ENCODE data around the gene STYXL2. TPM values are rescaled to one million over a fixed set of nuclear protein-coding genes. Genes with fewer than 3 reads are reported as not detected.

Gene STYXL2
- total RNA-seq, 2 experiments from 2014 or later = not detected

- Histone ChIP-seq H3K4me3 (ENCODE audit: low read depth, low read length, poor library complexity, severe bottlenecking) (no peak overlapping the region), H3K27ac (ENCODE audit: low read depth, low read length, poor library complexity, severe bottlenecking) (no peak overlapping the region), H3K36me3 (ENCODE audit: insufficient read depth, low read length) (no peaks in the 10 kb centered on the region; the same call in 1 of the 2 replicates), H2AFZ (ENCODE audit: low read length) (peak overlapping the region; percentile 51), H3K4me2 (ENCODE audit: low read length) (no peak overlapping the region), H3K4me1 (ENCODE audit: insufficient read depth, low read length, poor library complexity, severe bottlenecking) (peaks cover 34% of the 10 kb centered on the region), H3K9me3 (ENCODE audit: low read length) (no peaks in the 10 kb centered on the region), H3K9me2 (ENCODE audit: insufficient read depth, low read length) (no peaks in the 10 kb centered on the region), H3K79me2 (ENCODE audit: insufficient read depth, low read depth, low read length) (no peaks in the 10 kb centered on the region), H4K20me1 (ENCODE audit: insufficient read depth, low read length) (no peaks in the 10 kb centered on the region)
- no TSS peak for BruUV-seq (replicated peaks)
- peak; percentile 20 for DNase-seq (ENCODE audit: low spot score)
- TF ChIP-seq, protein P1, sequence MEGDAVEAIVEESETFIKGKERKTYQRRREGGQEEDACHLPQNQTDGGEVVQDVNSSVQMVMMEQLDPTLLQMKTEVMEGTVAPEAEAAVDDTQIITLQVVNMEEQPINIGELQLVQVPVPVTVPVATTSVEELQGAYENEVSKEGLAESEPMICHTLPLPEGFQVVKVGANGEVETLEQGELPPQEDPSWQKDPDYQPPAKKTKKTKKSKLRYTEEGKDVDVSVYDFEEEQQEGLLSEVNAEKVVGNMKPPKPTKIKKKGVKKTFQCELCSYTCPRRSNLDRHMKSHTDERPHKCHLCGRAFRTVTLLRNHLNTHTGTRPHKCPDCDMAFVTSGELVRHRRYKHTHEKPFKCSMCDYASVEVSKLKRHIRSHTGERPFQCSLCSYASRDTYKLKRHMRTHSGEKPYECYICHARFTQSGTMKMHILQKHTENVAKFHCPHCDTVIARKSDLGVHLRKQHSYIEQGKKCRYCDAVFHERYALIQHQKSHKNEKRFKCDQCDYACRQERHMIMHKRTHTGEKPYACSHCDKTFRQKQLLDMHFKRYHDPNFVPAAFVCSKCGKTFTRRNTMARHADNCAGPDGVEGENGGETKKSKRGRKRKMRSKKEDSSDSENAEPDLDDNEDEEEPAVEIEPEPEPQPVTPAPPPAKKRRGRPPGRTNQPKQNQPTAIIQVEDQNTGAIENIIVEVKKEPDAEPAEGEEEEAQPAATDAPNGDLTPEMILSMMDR (conservative IDR thresholded peaks at IDR 0.05; ENCODE audit: low read length) = no peak
- TF ChIP-seq EZH2phosphoT487 (IDR thresholded peaks at IDR 0.05; ENCODE audit: borderline replicate concordance, low read depth, low read length) = no peak
- CTCF ChIA-PET (ENCODE audit: unreplicated experiment) = interaction anchor here (0.6 kb wide), 1 partner anchor 223 kb away, joined by 3 read pairs; no protein-coding TSS in a partner anchor
- intact Hi-C loops (cut with micrococcal nuclease; ENCODE audit: unreplicated experiment) = no loop called here
- POLR2A ChIA-PET = interaction anchor here (0.9 to 1.0 kb wide), 2 partner anchors 16 to 39 kb away, joined by 3 to 5 read pairs; no protein-coding TSS in a partner anchor
These were observed 15.2 kb downstream of the STYXL2 start for GRCh38 chr1:167109125-167109524.

GRCh38 chr1:167110586-167110985, 16.7 kb downstream of the STYXL2 start:
- POLR2A ChIA-PET = interaction anchor here (0.6 kb wide), 1 partner anchor 619 kb away, joined by 3 read pairs; no protein-coding TSS in a partner anchor

DNA sequence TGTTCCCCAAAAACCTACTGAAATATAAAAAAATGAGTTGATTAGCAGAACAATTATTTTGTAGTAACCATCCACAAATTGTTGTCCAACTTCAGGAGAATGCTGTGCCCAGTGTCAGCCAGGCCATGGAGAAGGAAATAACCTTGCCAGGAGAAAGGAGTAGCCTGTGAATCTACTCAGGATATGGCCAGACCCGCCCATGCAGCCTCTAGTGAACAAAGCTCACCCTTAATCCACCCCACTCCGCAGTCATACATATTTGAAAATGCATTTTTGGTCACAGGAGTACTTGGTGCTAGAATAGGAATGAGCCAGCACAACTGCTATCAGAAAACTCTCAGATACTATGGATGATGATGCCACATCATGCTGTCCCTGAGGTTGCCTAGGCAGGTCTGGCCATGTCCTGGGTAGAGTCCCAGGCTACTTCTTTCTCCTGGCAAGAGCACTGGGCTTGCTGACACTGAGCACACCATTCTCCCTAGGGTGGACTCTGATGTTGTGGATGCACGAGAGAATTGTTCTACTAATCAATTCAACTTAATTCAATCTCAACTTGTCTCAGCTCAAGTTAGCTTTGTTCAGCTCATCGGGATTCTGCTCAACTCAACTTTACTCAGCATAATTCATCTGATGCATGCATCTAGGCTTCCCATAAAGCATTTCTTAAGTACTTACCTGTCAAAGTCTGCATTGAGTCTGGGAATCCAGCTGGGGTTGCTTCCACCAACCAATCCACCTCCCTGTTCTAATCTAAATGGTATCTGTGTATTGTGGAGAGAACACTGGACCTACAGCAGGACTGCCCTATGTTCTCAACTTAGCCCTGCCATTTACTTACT, 18.2 kb downstream of the STYXL2 start:
- TF ChIP-seq EZH2phosphoT487 (IDR thresholded peaks at IDR 0.05; ENCODE audit: borderline replicate concordance, low read depth, low read length) = no peak
- TF ChIP-seq, protein P1 (conservative IDR thresholded peaks at IDR 0.05; ENCODE audit: low read length) = no peak
- H3K9me3 ChIP-seq (ENCODE audit: low read length) = no peaks in the 10 kb centered on the region
- no peaks in the 10 kb centered on the region for H4K20me1 ChIP-seq (ENCODE audit: insufficient read depth, low read length)
- ChIA-PET POLR2A (interaction anchor here (0.6 to 1.5 kb wide), 2 partner anchors 108 to 163 kb away, joined by 3 read pairs; partner anchors contain the start of gene POU2F1), CTCF (ENCODE audit: unreplicated experiment) (no interaction called here)
- no peak overlapping the region for H3K27ac ChIP-seq (ENCODE audit: low read depth, low read length, poor library complexity, severe bottlenecking)
- H3K36me3 ChIP-seq (ENCODE audit: insufficient read depth, low read length) = no peaks in the 10 kb centered on the region; the same call in 1 of the 2 replicates
- no peaks in the 10 kb centered on the region for H3K9me2 ChIP-seq (ENCODE audit: insufficient read depth, low read length)
- no peak overlapping the region for H3K4me3 ChIP-seq (ENCODE audit: low read depth, low read length, poor library complexity, severe bottlenecking)
- no peak for DNase-seq (ENCODE audit: low spot score)
- intact Hi-C loops (cut with micrococcal nuclease; ENCODE audit: unreplicated experiment) = no loop called here
- H3K4me2 ChIP-seq (ENCODE audit: low read length) = no peak overlapping the region
- no TSS peak for BruUV-seq (replicated peaks)
- H3K79me2 ChIP-seq (ENCODE audit: insufficient read depth, low read depth, low read length) = no peaks in the 10 kb centered on the region
- no peak overlapping the region for H2AFZ ChIP-seq (ENCODE audit: low read length)
- H3K4me1 ChIP-seq (ENCODE audit: insufficient read depth, low read length, poor library complexity, severe bottlenecking) = peaks cover 20% of the 10 kb centered on the region

More at GRCh38 chr1:167110586-167110985, 16.7 kb downstream of the STYXL2 start:
- H3K9me3 ChIP-seq (ENCODE audit: low read length) = no peaks in the 10 kb centered on the region
- no peak overlapping the region for H3K4me3 ChIP-seq (ENCODE audit: low read depth, low read length, poor library complexity, severe bottlenecking)
- H3K4me2 ChIP-seq (ENCODE audit: low read length) = no peak overlapping the region
- H3K79me2 ChIP-seq (ENCODE audit: insufficient read depth, low read depth, low read length) = no peaks in the 10 kb centered on the region
- no peak overlapping the region for H2AFZ ChIP-seq (ENCODE audit: low read length)
- intact Hi-C loops (cut with micrococcal nuclease; ENCODE audit: unreplicated experiment) = no loop called here
- no peak for TF ChIP-seq EZH2phosphoT487 (IDR thresholded peaks at IDR 0.05; ENCODE audit: borderline replicate concordance, low read depth, low read length)
- no peaks in the 10 kb centered on the region for H3K9me2 ChIP-seq (ENCODE audit: insufficient read depth, low read length)
- CTCF ChIA-PET (ENCODE audit: unreplicated experiment) = no interaction called here
- H4K20me1 ChIP-seq (ENCODE audit: insufficient read depth, low read length) = no peaks in the 10 kb centered on the region
- H3K36me3 ChIP-seq (ENCODE audit: insufficient read depth, low read length) = no peaks in the 10 kb centered on the region; the same call in 1 of the 2 replicates
- BruUV-seq (replicated peaks) = no TSS peak
- peaks cover 25% of the 10 kb centered on the region for H3K4me1 ChIP-seq (ENCODE audit: insufficient read depth, low read length, poor library complexity, severe bottlenecking)
- DNase-seq (ENCODE audit: low spot score) = peak; percentile 54
- H3K27ac ChIP-seq (ENCODE audit: low read depth, low read length, poor library complexity, severe bottlenecking) = no peak overlapping the region
